Immature natural killer cell (primary cell): Measurements from ENCODE around the gene GALNTL6. TPM values are rescaled to one million over a fixed set of nuclear protein-coding genes. Genes with fewer than 3 reads are reported as not detected.

Experiments
- DNase-seq, 3 donors: peaks; one replicate each; pipeline ENCODE4 v3.0.0; 2022; ENCODE audit warnings: mixed read lengths in 1 of 3
- H3K27ac Mint-ChIP-seq, 6 donors: one replicate each; pipeline ENCODE4 v1.8.0; 2020; ENCODE audit warnings: mixed read lengths in 6 of 6, mild to moderate bottlenecking in 5 of 6, inconsistent platforms in 4 of 6, moderate library complexity in 3 of 6
- H3K27me3 Mint-ChIP-seq, 3 donors: one replicate each; pipeline ENCODE4 v1.8.0; 2020 to 2021; ENCODE audit warnings: low read depth in 3 of 3, mild to moderate bottlenecking in 3 of 3, mixed read lengths in 3 of 3, moderate library complexity in 3 of 3, inconsistent platforms in 1 of 3
- H3K36me3 Mint-ChIP-seq, 3 donors: one replicate each; pipeline ENCODE4 v1.8.0; 2020; ENCODE audit warnings: mixed read lengths in 3 of 3, inconsistent platforms in 2 of 3, mild to moderate bottlenecking in 2 of 3
- H3K4me1 Mint-ChIP-seq, 2 donors: one replicate each; pipeline ENCODE4 v1.8.0; 2020; ENCODE audit warnings: inconsistent platforms in 2 of 2, mild to moderate bottlenecking in 2 of 2, mixed read lengths in 2 of 2, moderate library complexity in 1 of 2
- H3K4me3 Mint-ChIP-seq, 5 donors: one replicate each; pipeline ENCODE4 v1.8.0; 2020; ENCODE audit warnings: mild to moderate bottlenecking in 5 of 5, mixed read lengths in 5 of 5, inconsistent platforms in 3 of 5, moderate library complexity in 3 of 5
- H3K9me3 Mint-ChIP-seq, 6 donors: one replicate each; pipeline ENCODE4 v1.8.0; 2020; ENCODE audit warnings: mild to moderate bottlenecking in 6 of 6, mixed read lengths in 6 of 6, inconsistent platforms in 4 of 6, moderate library complexity in 3 of 6
- polyA plus RNA-seq, 3 donors: library from polyadenylated mRNA; unstranded; fragments of 300-500 nt; fragmentation: Illumina TruSeq; gene quantifications; one replicate each; pipeline ENCODE4 v1.2.3, GENCODE V29; 2021

Gene GALNTL6
- polyA plus RNA-seq, 3 donors from 2014 or later, result not detected

GRCh38 chr4:173076903-173077634 is 1263.9 kb downstream of the GALNTL6 start:
- Mint-ChIP-seq H3K4me3 (no peak overlapping the region), H3K27ac (no peak overlapping the region), H3K4me1 (no peaks in the 10 kb centered on the region), H3K36me3 (no peaks in the 10 kb centered on the region), H3K9me3 (peaks cover 0 to 6% (median 2%) of the 10 kb centered on the region in 6 donors), H3K27me3 (peaks cover 0 to 8% (median 5%) of the 10 kb centered on the region in 3 donors)
- no peak for DNase-seq

- H3K4me3 Mint-ChIP-seq, result no peak overlapping the region
- no peak overlapping the region for H3K27ac Mint-ChIP-seq
- no peaks in the 10 kb centered on the region for H3K36me3 Mint-ChIP-seq
- peaks cover 0 to 6% (median 3%) of the 10 kb centered on the region in 3 donors for H3K27me3 Mint-ChIP-seq
- peaks cover 0 to 5% (median under 1%) of the 10 kb centered on the region in 6 donors for H3K9me3 Mint-ChIP-seq
- no peak for DNase-seq
- no peaks in the 10 kb centered on the region for H3K4me1 Mint-ChIP-seq
Observed at GRCh38 chr4:173088144-173088543, 1274.9 kb downstream of the GALNTL6 start.
